Mesendoderm (in vitro differentiated cells): ENCODE measurements around the gene PRR5L.

ENCODE experiments used
- DNase-seq: peaks from one replicate; pipeline ENCODE4 v3.0.0; 2013
- H2AK5ac ChIP-seq: 2 replicates; pipeline ENCODE4 v1.6.1; 2013; ENCODE audit warnings: low read length, inconsistent platforms
- H2BK120ac ChIP-seq: 2 replicates; pipeline ENCODE4 v1.6.1; 2013; ENCODE audit warnings: low read depth, mild to moderate bottlenecking, low read length, moderate library complexity, mixed read lengths
- H2BK15ac ChIP-seq: replicated peaks from 2 replicates; pipeline ENCODE4 v1.6.1; 2013; ENCODE audit warnings: low read depth, mild to moderate bottlenecking, moderate library complexity
- H2BK5ac ChIP-seq: 2 replicates; pipeline ENCODE4 v1.6.1; 2013; ENCODE audit warnings: low read length, inconsistent platforms
- H3K18ac ChIP-seq: 2 replicates; pipeline ENCODE4 v1.6.1; 2013; ENCODE audit warnings: mild to moderate bottlenecking, low read length, mixed read lengths
- H3K23ac ChIP-seq: one replicate; pipeline ENCODE4 v1.6.1; 2013; ENCODE audit warnings: low read length
- H3K27ac ChIP-seq: 2 replicates; pipeline ENCODE4 v1.5.1; 2013; ENCODE audit warnings: low read depth, mild to moderate bottlenecking, inconsistent platforms, low read length, moderate library complexity
- H3K27me3 ChIP-seq: 2 replicates; pipeline ENCODE4 v1.6.1; 2013; ENCODE audit warnings: low read length, control low read depth, mild to moderate bottlenecking, inconsistent platforms; ENCODE audit not compliant: insufficient read depth, poor library complexity
- H3K36me3 ChIP-seq: 2 replicates; pipeline ENCODE4 v1.6.1; 2013; ENCODE audit warnings: low read length, inconsistent platforms; ENCODE audit not compliant: control insufficient read depth, insufficient read depth
- H3K4ac ChIP-seq: one replicate; pipeline ENCODE4 v1.6.1; 2013; ENCODE audit warnings: low read depth, mild to moderate bottlenecking, low read length, moderate library complexity
- H3K4me1 ChIP-seq: 2 replicates; pipeline ENCODE4 v1.6.1; 2013; ENCODE audit warnings: low read depth, low read length, inconsistent platforms; ENCODE audit not compliant: control insufficient read depth
- H3K4me2 ChIP-seq: 2 replicates; pipeline ENCODE4 v1.6.1; 2013; ENCODE audit warnings: low read length
- H3K4me3 ChIP-seq: 2 replicates; pipeline ENCODE4 v1.5.1; 2013; ENCODE audit warnings: mild to moderate bottlenecking, low read length
- H3K56ac ChIP-seq: one replicate; pipeline ENCODE4 v1.6.1; 2013; ENCODE audit warnings: low read length
- H3K79me1 ChIP-seq: 2 replicates; pipeline ENCODE4 v1.6.1; 2013; ENCODE audit warnings: low read length, inconsistent platforms
- H3K79me2 ChIP-seq: 2 replicates; pipeline ENCODE4 v1.6.1; 2013; ENCODE audit warnings: mild to moderate bottlenecking, low read length; ENCODE audit not compliant: control insufficient read depth, insufficient read depth
- H3K9ac ChIP-seq: 2 replicates; pipeline ENCODE4 v1.6.1; 2013; ENCODE audit warnings: low read length, inconsistent platforms
- H4K5ac ChIP-seq: one replicate; pipeline ENCODE4 v1.6.1; 2013; ENCODE audit warnings: low read length
- H4K8ac ChIP-seq: one replicate; pipeline ENCODE4 v1.6.1; 2013; ENCODE audit warnings: low read depth, mild to moderate bottlenecking, control low read depth, low read length, moderate library complexity
- WGBS: extraction: QIAGEN DNeasy Blood & Tissue Kit; methylation state at CpG from one replicate; pipeline ENCODE4 v1.1.7; 2013; ENCODE audit warnings: low lambda C conversion rate, missing lambda C conversion rate; ENCODE audit not compliant: insufficient coverage; ENCODE audit errors: extremely low coverage; 5-methylcytosine and 5-hydroxymethylcytosine counted together

The PRR5L gene

GRCh38 chr11:36281850-36282249, 14.2 kb upstream of the PRR5L start:
- no peaks in the 10 kb centered on the region for H3K4me1 ChIP-seq
- no peak overlapping the region for H3K23ac ChIP-seq
- H3K27ac ChIP-seq, result no peak overlapping the region
- H3K56ac ChIP-seq, result no peak overlapping the region
- H3K4ac ChIP-seq, result no peak overlapping the region
- no peak overlapping the region for H4K8ac ChIP-seq
- no peaks in the 10 kb centered on the region for H3K79me1 ChIP-seq
- no peak for DNase-seq
- H4K5ac ChIP-seq, result no peak overlapping the region
- H2BK15ac ChIP-seq, result no peak overlapping the region
- H2BK5ac ChIP-seq, result no peak overlapping the region
- no peak overlapping the region for H3K18ac ChIP-seq
- H3K9ac ChIP-seq, result no peak overlapping the region
- no peaks in the 10 kb centered on the region for H3K36me3 ChIP-seq
- H3K4me3 ChIP-seq, result no peak overlapping the region
- no peaks in the 10 kb centered on the region for H3K27me3 ChIP-seq
- H2BK120ac ChIP-seq, result no peak overlapping the region
- no CpG with 5 or more reads among the region's 4 CpGs for WGBS
- no peak overlapping the region for H2AK5ac ChIP-seq
- no peak overlapping the region for H3K4me2 ChIP-seq
- no peaks in the 10 kb centered on the region for H3K79me2 ChIP-seq

- Histone ChIP-seq H2AK5ac (no peak overlapping the region), H3K18ac (no peak overlapping the region), H3K23ac (no peak overlapping the region), H3K4me3 (no peak overlapping the region), H4K5ac (no peak overlapping the region), H3K4ac (no peak overlapping the region), H2BK15ac (no peak overlapping the region), H3K9ac (no peak overlapping the region), H3K4me2 (no peak overlapping the region), H2BK5ac (no peak overlapping the region), H4K8ac (no peak overlapping the region), H3K27ac (no peak overlapping the region), H3K36me3 (no peaks in the 10 kb centered on the region), H3K79me2 (no peaks in the 10 kb centered on the region), H2BK120ac (no peak overlapping the region), H3K27me3 (no peaks in the 10 kb centered on the region), H3K4me1 (no peaks in the 10 kb centered on the region), H3K56ac (no peak overlapping the region), H3K79me1 (no peaks in the 10 kb centered on the region)
- no CpG with 5 or more reads among the region's 1 CpG for WGBS
- DNase-seq, result no peak
Observed at GRCh38 chr11:36282926-36283325, 13.2 kb upstream of the PRR5L start.

- Histone ChIP-seq H2BK5ac (no peak overlapping the region), H4K8ac (no peak overlapping the region), H3K23ac (no peak overlapping the region), H3K4ac (no peak overlapping the region), H3K79me1 (no peaks in the 10 kb centered on the region), H2AK5ac (no peak overlapping the region), H3K27me3 (no peaks in the 10 kb centered on the region), H3K4me2 (peak overlapping the region; percentile 52), H3K4me3 (peak overlapping the region; percentile 58), H3K56ac (peak overlapping the region; percentile 50), H3K18ac (no peak overlapping the region), H3K27ac (no peak overlapping the region), H2BK15ac (no peak overlapping the region), H3K9ac (peak overlapping the region; percentile 57), H3K36me3 (no peaks in the 10 kb centered on the region), H3K79me2 (no peaks in the 10 kb centered on the region), H4K5ac (no peak overlapping the region), H3K4me1 (no peaks in the 10 kb centered on the region), H2BK120ac (no peak overlapping the region)
- peak; percentile 11 for DNase-seq
- no CpG with 5 or more reads among the region's 31 CpGs for WGBS
Observed at GRCh38 chr11:36288442-36289225, 7.5 kb upstream of the PRR5L start.

DNA sequence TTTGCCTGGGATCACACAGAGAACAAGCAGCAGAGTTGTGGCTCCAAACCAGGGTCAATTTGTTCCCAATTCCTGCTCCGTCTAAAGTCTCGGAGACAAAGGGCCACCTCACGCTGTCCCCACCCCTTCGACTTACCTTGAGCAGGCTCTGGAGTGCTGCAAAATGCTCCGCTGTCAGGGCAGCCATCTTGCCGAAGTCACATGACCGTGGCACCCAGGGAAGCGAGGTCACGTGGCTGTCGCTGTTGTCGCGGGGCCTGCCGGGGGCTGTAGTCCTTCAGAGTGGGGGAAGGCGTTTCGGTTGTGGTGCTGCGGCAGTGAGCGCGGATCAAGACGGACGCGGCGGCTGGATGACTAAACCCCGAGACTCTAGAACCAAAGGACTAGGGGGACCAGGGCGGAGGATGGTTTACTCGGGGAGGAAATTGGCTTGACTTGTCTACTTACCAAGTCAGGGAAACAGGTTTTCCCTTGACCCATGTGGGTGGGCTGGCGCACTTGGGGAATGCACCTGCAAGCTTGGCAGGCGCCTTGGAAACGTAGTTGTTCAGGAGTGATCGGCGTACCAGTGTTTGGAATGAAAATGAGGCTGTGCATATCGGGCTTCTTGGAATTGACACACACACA, 6.7 kb upstream of the PRR5L start, which contains the start of gene COMMD9:
Gene COMMD9 (minus strand): TSS at position 199 of the 627 bp plus-strand sequence. CDS start 12 bp downstream, at position 187.
- Histone ChIP-seq H3K36me3 (no peaks in the 10 kb centered on the region), H2AK5ac (no peak within 1 kb of the TSS), H3K27ac (no peak within 1 kb of the TSS), H3K4ac (no peak within 1 kb of the TSS), H3K4me1 (no peaks in the 10 kb centered on the region), H3K18ac (no peak within 1 kb of the TSS), H3K23ac (no peak within 1 kb of the TSS), H2BK120ac (no peak within 1 kb of the TSS), H3K9ac (peak within 1 kb of the TSS; percentile 57), H3K4me2 (peak within 1 kb of the TSS; percentile 52), H3K4me3 (peak within 1 kb of the TSS; percentile 58), H3K79me1 (no peaks in the 10 kb centered on the region), H2BK5ac (no peak within 1 kb of the TSS), H4K8ac (no peak within 1 kb of the TSS), H4K5ac (no peak within 1 kb of the TSS), H3K79me2 (no peaks in the 10 kb centered on the region), H3K27me3 (no peaks in the 10 kb centered on the region), H3K56ac (peak within 1 kb of the TSS; percentile 50), H2BK15ac (no peak within 1 kb of the TSS)
- DNase-seq, result peak; percentile 97
- WGBS, result no CpG with 5 or more reads among the region's 31 CpGs

- Histone ChIP-seq H2BK120ac (no peak overlapping the region), H3K4me1 (no peaks in the 10 kb centered on the region), H3K9ac (no peak overlapping the region), H2BK15ac (no peak overlapping the region), H4K8ac (no peak overlapping the region), H3K27ac (no peak overlapping the region), H3K79me1 (no peaks in the 10 kb centered on the region), H2AK5ac (no peak overlapping the region), H3K79me2 (no peaks in the 10 kb centered on the region), H3K23ac (no peak overlapping the region), H3K36me3 (no peaks in the 10 kb centered on the region), H3K18ac (no peak overlapping the region), H3K4ac (no peak overlapping the region), H2BK5ac (no peak overlapping the region), H4K5ac (no peak overlapping the region), H3K4me2 (no peak overlapping the region), H3K4me3 (no peak overlapping the region), H3K27me3 (no peaks in the 10 kb centered on the region), H3K56ac (no peak overlapping the region)
- DNase-seq, result peak; percentile 55
- no CpG with 5 or more reads among the region's 4 CpGs for WGBS
Observed at GRCh38 chr11:36292311-36292722, 3.8 kb upstream of the PRR5L start.
